Limb (tissue), 2 donors: Measurements from ENCODE around the gene LRP8.

Experiments used
- DNase-seq, 2 donors: peaks; one replicate each; pipeline ENCODE4 v3.0.0-alpha.2; 2016; ENCODE audit errors: extremely low spot score in 2 of 2

LRP8 gene

GRCh38 chr1:53308506-53308905 lies 19.4 kb downstream of the LRP8 start:
- peak in 1 of 2 donors; percentile 52 for DNase-seq

GRCh38 chr1:53307037-53307436 lies 20.8 kb downstream of the LRP8 start:
- DNase-seq: no peak

- DNase-seq: no peak
Measured at GRCh38 chr1:53306168-53306567, 21.7 kb downstream of the LRP8 start.

DNA sequence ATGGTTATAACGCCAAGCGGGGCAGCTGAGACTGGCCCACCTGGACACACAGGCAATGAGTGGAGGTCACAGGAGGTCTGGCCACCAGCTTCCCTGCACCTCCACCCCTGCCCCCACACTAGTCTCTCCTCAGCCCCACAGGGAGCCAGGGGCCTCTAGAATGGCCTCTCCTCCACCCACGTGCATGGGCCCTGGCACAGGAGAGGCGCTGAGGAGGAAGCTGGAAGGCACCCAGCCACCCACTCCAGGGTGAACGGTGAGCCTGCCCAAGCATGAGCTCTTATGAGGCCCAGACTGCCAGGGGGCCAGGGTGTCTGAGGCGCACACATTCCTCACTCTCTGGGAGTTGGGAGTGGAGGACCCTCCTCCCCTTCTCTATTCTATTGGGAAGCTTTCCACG lies 22.2 kb downstream of the LRP8 start:
- DNase-seq: no peak

GRCh38 chr1:53304527-53304926 lies 23.3 kb downstream of the LRP8 start:
- no peak for DNase-seq

GRCh38 chr1:53303726-53304515 lies 23.9 kb downstream of the LRP8 start:
- no peak for DNase-seq

DNA sequence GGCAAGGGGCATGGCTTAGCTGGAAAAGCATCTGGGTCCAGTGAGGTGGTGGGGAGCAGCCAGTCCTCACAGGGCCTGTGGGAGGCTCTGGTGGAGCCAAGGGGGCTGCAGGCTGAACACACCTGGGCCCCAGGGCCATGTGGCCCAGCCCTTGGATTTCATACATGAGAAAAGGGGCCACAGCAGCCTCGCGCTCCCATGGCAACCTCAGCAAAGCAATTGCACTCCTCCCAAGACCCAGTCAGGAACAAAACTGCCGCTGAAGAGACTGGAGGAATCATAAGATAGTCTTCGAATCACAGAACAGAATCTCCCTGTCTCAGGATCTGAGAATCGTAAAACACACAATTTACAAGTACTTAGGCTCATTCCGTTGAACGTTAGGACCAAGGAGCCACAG lies 24.6 kb downstream of the LRP8 start:
- no peak for DNase-seq

DNA sequence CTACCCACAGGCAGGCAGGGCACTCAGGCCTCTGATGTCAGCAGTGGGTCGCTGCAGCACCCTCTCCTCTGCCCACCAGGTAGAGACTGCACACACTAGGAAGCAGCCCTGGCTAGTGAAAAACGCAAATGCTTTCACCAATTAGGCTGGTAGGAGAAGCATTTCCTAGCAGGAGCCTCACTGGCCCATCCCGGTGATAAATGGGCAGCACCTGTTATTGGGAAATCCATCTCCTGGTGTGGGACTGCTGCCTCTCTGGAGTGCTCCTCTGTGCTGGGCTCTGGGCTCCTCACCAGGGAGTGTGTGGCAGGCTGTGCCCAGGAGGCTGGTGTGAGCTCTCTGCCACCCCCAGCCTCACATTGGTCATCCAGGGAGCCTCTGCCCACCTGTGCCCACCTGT lies 28.6 kb downstream of the LRP8 start:
- no peak for DNase-seq

DNA sequence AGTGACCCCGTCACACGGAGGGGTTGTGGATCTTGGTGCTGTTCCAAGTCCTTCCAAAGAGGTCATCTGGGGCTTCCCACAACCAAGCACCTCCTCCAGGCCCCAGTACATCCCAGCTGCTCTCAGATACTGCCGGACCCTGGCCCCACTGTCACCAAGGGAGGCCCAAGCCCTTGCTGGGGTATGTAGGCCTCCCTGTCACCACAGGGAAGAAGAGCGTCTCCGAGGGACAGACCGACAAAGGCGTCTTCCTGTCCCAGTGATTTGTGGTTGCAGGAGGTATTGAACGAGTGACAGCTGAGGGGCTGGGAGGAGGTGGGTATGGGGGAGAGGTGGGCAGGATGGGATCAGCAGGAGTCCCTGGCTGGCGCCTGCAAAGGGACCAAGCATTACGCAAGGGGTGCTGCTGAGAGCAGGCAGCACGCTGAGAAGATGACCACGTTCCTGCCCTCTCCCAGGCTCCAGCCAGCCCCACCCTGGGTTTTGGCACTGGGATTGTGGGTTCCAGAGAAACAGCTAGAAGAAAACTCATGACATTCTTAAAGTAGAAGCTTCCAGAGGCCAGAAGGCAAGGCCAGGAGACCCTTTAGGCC lies 29.7 kb downstream of the LRP8 start:
- no peak for DNase-seq

GRCh38 chr1:53297195-53297594 lies 30.7 kb downstream of the LRP8 start:
- no peak for DNase-seq

GRCh38 chr1:53296117-53296749 lies 31.6 kb downstream of the LRP8 start:
- no peak for DNase-seq

DNA sequence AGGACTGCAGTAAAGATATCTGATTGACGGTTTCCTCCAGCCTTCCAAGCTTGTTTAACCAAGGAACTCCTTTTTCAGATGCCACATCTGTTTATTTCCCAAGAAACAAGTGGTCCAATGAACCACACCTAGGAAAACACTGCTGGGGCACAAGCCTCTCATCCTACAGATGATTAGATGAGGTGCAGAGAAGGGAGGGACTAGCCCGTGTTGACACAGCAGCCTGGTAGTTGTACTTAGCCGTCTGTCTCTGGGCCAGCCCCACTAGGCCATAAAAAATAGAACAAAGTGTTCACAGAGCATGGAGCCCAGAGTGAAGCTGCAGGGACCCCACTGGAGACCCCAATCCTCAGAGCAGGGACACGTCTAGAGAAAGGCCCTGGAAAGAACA lies 32.1 kb downstream of the LRP8 start:
- no peak for DNase-seq

DNA sequence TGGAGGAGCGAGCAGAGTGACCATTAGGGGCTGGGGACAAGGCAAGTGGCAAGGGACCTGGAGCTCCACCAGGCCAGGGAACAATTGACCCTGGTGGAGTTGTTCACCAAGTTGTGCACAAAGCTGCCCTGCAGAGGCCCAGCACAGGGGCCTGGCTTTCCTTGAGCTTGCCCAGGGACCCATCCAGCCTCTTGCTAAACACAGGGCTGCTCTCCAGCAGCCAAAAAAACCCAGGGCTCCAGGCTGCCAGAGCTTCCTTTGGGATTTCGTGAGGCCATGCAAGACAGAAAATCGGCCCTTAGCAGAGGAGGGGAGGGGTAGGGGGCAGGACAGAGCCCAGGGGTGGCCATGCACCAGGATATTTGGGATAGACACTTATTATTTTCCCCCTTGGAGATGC lies 32.6 kb downstream of the LRP8 start:
- no peak for DNase-seq

DNA sequence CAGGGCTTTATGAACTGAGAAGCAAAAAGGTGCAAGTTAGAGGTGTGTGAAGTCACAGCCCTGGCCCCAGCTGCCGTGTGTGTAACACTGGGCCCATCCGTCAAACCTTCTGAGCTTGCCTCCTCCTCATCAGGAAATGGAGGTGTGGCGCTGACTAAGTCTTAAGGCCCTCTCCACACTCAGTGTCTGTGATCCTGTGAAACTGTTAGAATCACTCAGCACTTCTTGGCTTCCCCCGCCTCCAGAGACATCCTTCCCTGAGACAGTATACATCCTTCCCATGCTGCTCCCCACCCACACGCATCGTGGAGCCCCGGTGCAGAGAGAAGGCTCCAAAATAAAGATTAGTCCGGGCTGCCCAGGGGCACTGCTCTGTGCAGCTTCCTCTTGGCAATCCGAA lies 33.3 kb downstream of the LRP8 start:
- DNase-seq: no peak

DNA sequence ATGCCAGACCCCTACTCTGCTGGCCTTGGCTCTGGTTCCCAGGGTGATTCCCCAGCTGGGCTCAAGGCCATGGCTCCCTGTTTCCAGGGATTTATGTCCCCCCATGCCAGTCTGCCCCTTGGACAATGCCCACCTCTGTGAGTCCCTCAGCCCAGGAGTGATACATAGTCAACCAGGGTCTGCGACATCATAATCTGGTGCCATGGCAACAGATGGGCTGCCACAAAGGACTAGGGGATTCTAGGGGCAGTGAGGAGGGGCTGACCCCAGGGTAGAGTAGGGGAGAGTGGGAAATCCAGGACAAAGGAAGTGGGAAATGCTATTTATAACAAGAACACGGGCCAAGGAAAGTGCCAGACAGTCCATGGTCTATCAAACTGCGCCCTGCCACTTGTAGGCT lies 33.8 kb downstream of the LRP8 start:
- DNase-seq: no peak

DNA sequence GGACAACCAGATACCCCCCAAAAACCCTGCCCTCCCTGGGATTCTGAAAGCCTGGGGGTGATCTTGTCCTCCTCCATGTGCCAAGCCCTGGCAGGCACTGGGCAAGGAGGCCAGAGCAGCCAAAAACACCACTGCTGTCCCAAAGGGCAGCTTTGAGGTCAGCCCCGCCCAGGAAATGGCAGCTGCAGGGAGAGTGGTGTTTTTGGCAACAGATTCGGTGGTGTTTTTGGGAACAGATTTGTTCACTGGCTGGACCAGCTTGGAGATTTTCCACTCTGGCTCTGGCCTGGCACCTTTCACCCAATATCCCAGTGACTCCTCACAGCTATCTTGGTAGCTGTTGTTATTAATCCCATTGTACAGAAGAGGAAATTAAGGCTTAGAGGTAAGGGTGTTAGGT lies 34.7 kb downstream of the LRP8 start:
- no peak for DNase-seq

GRCh38 chr1:53292690-53293089 lies 35.2 kb downstream of the LRP8 start:
- no peak for DNase-seq

DNA sequence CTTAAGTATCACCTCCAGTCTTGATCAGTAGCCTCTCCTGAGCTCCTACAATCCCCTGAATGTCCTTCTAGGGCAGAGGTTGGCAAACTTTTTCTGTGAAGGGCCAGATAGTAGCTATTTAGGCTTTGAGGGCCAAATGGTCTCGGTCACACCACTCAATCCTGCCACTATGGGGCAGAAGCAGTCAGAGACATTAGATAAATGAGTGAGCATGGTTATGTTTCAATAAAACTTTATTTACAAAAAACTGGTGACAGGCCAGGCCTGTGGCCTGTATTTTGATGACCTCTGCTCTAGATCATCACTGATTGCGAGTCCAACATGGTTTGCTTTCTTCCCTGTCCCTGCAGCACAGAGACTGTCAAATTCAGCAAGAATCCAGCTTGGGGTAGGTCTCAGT lies 36.3 kb downstream of the LRP8 start:
- DNase-seq: no peak

DNA sequence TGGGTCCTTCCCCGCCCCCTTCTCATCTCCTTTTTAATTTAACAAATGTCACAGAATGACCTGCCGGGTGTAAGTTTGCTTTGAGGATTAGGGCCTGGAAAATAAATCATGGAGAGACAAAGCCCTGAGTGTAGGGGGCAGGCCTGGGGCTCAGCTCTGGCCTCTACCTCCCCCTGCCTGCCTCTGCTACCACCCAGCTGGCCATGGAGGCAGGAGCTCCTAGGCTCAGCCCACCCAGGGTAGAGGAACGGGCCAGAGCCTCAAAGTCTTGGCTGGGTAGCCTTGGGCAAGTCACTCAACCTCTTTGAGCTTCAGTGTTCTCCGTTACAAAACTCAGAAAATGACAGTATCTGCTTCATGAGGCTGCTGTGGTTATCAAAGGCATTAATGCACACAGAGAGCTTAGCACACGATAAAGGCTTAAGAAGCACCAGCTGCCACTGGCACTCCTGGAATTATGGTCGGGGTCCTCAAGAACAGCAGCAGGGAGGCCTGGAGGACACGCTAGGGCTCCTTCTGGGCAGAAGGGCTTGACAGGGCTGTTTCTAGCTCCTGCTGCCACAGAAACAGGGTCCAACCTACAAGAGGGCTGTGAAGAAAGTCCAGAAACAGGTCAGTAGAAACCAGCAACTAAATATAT lies 39.0 kb downstream of the LRP8 start:
- no peak for DNase-seq

DNA sequence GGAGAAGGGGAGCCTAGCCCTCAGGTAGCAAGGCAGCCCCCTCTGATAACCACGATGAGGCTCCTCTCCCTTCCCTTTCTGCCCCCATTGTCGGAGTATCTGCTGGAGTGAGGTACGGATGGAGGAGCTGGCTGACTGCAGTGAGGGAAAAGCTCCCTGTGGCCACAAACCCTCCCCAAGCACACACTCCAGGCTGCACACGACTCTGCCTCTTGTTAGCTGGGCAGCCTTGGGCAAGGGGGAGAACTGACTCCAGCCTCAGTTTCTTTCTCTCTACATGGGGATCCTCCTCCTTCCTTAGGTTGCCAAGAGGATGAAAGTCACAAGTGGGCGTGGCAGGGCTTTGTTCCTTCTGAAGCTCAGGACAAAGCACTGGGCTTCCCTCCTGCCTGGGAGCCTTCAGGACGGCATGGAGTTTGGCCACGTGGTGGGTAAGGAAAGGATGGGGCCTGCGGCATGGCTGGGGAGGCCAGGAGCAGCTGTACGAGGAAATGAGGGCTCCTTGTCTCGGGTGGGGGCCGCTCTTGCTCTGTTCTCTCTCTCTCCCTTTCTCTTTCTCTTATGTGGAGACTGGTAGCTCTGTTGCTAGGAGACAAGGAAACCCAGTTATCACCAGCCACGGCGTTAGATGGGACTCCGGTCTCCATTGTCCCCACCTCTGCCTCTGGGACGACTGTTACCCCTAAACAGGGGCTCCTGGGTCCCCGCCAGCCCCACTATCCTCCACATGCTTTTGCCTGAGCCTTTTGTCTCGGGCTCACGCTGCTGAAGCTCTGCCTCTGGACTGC lies 39.7 kb downstream of the LRP8 start:
- DNase-seq: peak in 1 of 2 donors; percentile 59

- DNase-seq: peak in 1 of 2 donors; percentile 63
Measured at GRCh38 chr1:53286955-53287354, 40.9 kb downstream of the LRP8 start.
